CD4-positive, alpha-beta T cell treated with Interleukin-4 for 4 hours (primary cell): ENCODE data around the gene TNFAIP8.
"Not testable (repeated sequence)": the region's sequence is repeated elsewhere in the genome, so short reads cannot be mapped to it uniquely, and the experiment has no call there.

Experiments
- DNase-seq: peaks from one replicate; pipeline ENCODE4 v3.0.0-alpha.2; 2020

Gene TNFAIP8

GRCh38 chr5:119428166-119428565 is 72.3 kb downstream of the TNFAIP8 start:
- not testable (repeated sequence) for DNase-seq

GRCh38 chr5:119428574-119428973 is 72.8 kb downstream of the TNFAIP8 start:
- not testable (repeated sequence) for DNase-seq

GRCh38 chr5:119432674-119433237 is 76.9 kb downstream of the TNFAIP8 start:
- DNase-seq, result not testable (repeated sequence)

GRCh38 chr5:119435436-119436132 is 79.8 kb downstream of the TNFAIP8 start:
- peak; percentile 68 for DNase-seq

GRCh38 chr5:119437785-119438586 is 82.2 kb downstream of the TNFAIP8 start:
- DNase-seq, result not testable (repeated sequence)

- DNase-seq, result not testable (repeated sequence)
These were observed 82.7 kb downstream of the TNFAIP8 start for GRCh38 chr5:119438587-119438917.

- DNase-seq, result no peak
These were observed 83.4 kb downstream of the TNFAIP8 start for GRCh38 chr5:119439140-119439631.

- not testable (repeated sequence) for DNase-seq
These were observed 83.8 kb downstream of the TNFAIP8 start for GRCh38 chr5:119439632-119440031.

- not testable (repeated sequence) for DNase-seq
These were observed 88.8 kb downstream of the TNFAIP8 start for GRCh38 chr5:119444643-119445042.

GRCh38 chr5:119445544-119445943 is 89.7 kb downstream of the TNFAIP8 start:
- DNase-seq, result no peak
